Measurements from ENCODE around the gene CRCP. TPM values are rescaled to one million over a fixed set of nuclear protein-coding genes. Genes with fewer than 3 reads are reported as not detected.
"Not testable (repeated sequence)": the region's sequence is repeated elsewhere in the genome, so short reads cannot be mapped to it uniquely, and the experiment has no call there.

The CRCP gene
- 36.1 and 46.8 TPM in 2 replicates for total RNA-seq (ENCODE audit: low replicate concordance)

GRCh38 chr7:66114743-66115649 is at the start of gene CRCP:
Gene CRCP (plus strand): TSS chr7:66114847. CDS start chr7:66114963, 116 bp downstream.
- peak; percentile 75 for DNase-seq (ENCODE audit: low read depth)
- peak within 1 kb of the TSS; percentile 86 for H3K4me3 ChIP-seq (ENCODE audit: low read depth, low read length)
- TF ChIP-seq CTCF (IDR thresholded peaks at IDR 0.05; ENCODE audit: insufficient read depth, low read length), result peak; percentile 69

- no peak for TF ChIP-seq CTCF (IDR thresholded peaks at IDR 0.05; ENCODE audit: insufficient read depth, low read length)
- no peak overlapping the region for H3K4me3 ChIP-seq (ENCODE audit: low read depth, low read length)
- DNase-seq (ENCODE audit: low read depth), result no peak
Measured at GRCh38 chr7:66069732-66070131, 44.9 kb upstream of the CRCP start.

- no peak for TF ChIP-seq CTCF (IDR thresholded peaks at IDR 0.05; ENCODE audit: insufficient read depth, low read length)
- DNase-seq (ENCODE audit: low read depth), result peak; percentile 12
- H3K4me3 ChIP-seq (ENCODE audit: low read depth, low read length), result no peak overlapping the region
Measured at GRCh38 chr7:66070222-66070621, 44.4 kb upstream of the CRCP start.

- DNase-seq (ENCODE audit: low read depth); H3K4me3 ChIP-seq (ENCODE audit: low read depth, low read length): not testable (repeated sequence)
Measured at GRCh38 chr7:66072208-66072607, 42.4 kb upstream of the CRCP start.

DNA sequence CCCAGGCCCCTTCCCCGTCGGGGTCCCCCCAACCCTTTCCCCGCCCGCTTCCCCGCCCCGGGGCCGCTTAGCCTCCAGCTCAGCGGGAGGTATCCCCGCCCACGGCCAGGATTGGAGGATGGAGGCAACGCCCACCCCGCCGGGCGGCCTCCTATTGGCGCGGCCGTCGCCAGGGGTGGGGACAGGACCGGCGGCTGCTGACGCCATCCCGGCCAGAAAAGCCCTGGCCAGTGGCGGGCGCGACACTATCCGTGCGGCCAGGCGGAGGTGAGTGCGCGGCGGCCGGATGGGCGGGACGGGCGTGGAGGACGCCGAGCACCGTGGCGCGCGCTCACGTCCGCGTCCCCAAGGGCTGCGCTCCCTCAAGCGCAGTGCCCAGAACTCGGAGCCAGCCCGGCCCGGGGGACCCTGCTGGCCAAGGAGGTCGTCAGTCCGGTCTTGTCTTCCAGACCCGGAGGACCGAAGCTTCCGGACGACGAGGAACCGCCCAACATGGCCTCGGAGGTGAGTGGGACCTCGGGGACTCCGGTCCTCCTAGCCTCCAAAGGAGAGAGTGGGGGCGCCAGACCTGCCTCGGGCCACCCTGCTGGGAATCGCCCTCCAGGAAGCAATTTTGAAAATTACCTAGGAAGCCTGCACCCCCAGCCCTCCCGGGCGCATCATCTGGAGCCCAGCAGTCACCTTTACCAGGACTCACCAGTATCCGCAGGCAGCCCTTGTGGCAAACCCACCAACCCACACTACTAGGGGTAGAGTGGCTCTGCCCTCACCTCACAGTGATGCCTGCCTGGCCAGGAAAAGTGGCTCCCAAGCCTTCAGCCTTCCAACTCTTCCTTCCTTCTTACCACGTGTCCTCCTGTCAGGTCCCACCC is 38.8 kb upstream of the CRCP start, which contains the start of gene ASL:
Gene ASL, plus strand, starts transcription at position 230 of the 872 bp plus-strand sequence. Its CDS starts 263 bp downstream, at position 493.
- DNase-seq (ENCODE audit: low read depth), result peak; percentile 81
- no peak for TF ChIP-seq CTCF (IDR thresholded peaks at IDR 0.05; ENCODE audit: insufficient read depth, low read length)
- H3K4me3 ChIP-seq (ENCODE audit: low read depth, low read length), result peak within 1 kb of the TSS; percentile 88

DNA sequence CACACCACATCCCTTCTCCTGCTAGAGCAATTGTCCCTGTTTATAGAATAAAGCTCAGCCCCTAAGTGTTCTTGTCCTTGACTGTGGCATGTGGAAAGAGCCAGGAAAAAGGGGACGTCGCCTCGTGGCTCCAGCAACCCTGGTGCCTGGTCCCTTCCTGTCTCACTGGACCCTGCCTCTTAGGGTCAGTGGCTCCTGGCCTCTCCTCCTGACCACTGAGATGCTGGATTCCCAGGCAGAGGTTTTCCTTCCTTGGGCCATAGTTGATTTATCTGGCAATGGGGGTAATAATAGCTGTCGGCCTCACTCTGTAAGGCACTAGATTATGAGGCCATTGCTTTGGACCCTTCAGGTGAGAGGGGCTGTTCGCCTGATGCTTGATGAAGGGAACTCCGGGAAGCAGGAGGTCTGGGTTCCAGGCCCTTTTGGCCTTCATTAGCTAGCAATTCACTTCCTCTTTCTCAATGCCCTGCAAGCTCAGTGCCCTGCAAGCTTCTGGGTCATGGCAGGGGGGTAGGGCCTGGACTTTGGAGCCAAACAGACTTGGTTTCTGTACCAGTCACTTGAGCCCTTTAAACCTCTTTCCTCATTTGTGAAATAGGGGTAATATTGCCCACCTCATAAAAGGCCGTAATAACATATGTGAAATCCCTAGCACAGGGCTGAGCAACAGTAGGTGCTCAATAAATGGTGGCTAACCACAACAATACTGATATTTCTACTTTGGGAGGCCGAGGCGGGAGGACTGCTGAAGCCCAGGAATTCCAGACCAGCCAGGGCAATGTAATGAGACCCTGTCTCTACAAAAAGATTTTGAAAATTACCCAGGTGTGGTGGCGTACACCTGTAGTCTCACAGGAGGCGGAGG is 38.0 kb upstream of the CRCP start:
- DNase-seq (ENCODE audit: low read depth), result no peak
- peak overlapping the region; percentile 88 for H3K4me3 ChIP-seq (ENCODE audit: low read depth, low read length)
- TF ChIP-seq CTCF (IDR thresholded peaks at IDR 0.05; ENCODE audit: insufficient read depth, low read length), result no peak
